Activated CD4-positive, alpha-beta T cell treated with anti-CD3 and anti-CD28 coated beads, Interleukin-10, Interleukin-2, amounts not matched to agents 100 ng/mL and 50 ng/mL, durations not matched to agents 16 hours and 8 hours (primary cell): ENCODE data around the gene OCA2.
"Not testable (repeated sequence)": the region's sequence is repeated elsewhere in the genome, so short reads cannot be mapped to it uniquely, and the experiment has no call there.

Source experiments
- DNase-seq: peaks from one replicate; pipeline ENCODE4 v3.0.0-alpha.2; 2020

The OCA2 gene

GRCh38 chr15:28020644-28021043 lies 78.5 kb downstream of the OCA2 start:
- no peak for DNase-seq

- no peak for DNase-seq
These were observed 79.4 kb downstream of the OCA2 start for GRCh38 chr15:28019594-28020309.

GRCh38 chr15:28018291-28019044 lies 80.6 kb downstream of the OCA2 start:
- no peak for DNase-seq

- DNase-seq: no peak
These were observed 81.6 kb downstream of the OCA2 start for GRCh38 chr15:28017423-28017924.

- no peak for DNase-seq
These were observed 83.3 kb downstream of the OCA2 start for GRCh38 chr15:28015855-28016254.

GRCh38 chr15:28014623-28015200 lies 84.4 kb downstream of the OCA2 start:
- no peak for DNase-seq

GRCh38 chr15:28013976-28014375 lies 85.1 kb downstream of the OCA2 start:
- DNase-seq: no peak

- DNase-seq: no peak
These were observed 85.6 kb downstream of the OCA2 start for GRCh38 chr15:28013480-28013879.

GRCh38 chr15:28012231-28012630 lies 86.9 kb downstream of the OCA2 start:
- DNase-seq: no peak

- not testable (repeated sequence) for DNase-seq
These were observed 90.9 kb downstream of the OCA2 start for GRCh38 chr15:28008175-28008574.

- DNase-seq: no peak
These were observed 92.8 kb downstream of the OCA2 start for GRCh38 chr15:28006116-28006905.

GRCh38 chr15:28005004-28005527 lies 94.0 kb downstream of the OCA2 start:
- DNase-seq: no peak

- no peak for DNase-seq
These were observed 94.7 kb downstream of the OCA2 start for GRCh38 chr15:28004143-28005003.

GRCh38 chr15:28003302-28004037 lies 95.6 kb downstream of the OCA2 start:
- no peak for DNase-seq

- no peak for DNase-seq
These were observed 96.2 kb downstream of the OCA2 start for GRCh38 chr15:28002867-28003266.

GRCh38 chr15:28002136-28002861 lies 96.8 kb downstream of the OCA2 start:
- DNase-seq: no peak

GRCh38 chr15:28001641-28002040 lies 97.5 kb downstream of the OCA2 start:
- no peak for DNase-seq

- no peak for DNase-seq
These were observed 104.9 kb downstream of the OCA2 start for GRCh38 chr15:27993996-27994780.

GRCh38 chr15:27993544-27993943 lies 105.6 kb downstream of the OCA2 start:
- no peak for DNase-seq
